Common myeloid progenitor, CD34-positive (primary cell): ENCODE results near the gene DNAJB13.

Experiments used
- CTCF ChIA-PET: fragments of 350-600 bp; sonication (Branson Sonifier 250); formaldehyde crosslinking; loops from one replicate; lab custom pipeline; 2021; ENCODE audit warnings: antibody characterized with exemption; lab: Charles Lee
- POLR2A ChIA-PET: fragments of 350-600 bp; sonication (Branson Sonifier 250); formaldehyde crosslinking; loops from one replicate; lab custom pipeline; 2021; ENCODE audit warnings: antibody characterized with exemption; lab: Charles Lee
- DNase-seq, 3 donors: peaks; one replicate each; pipeline versions ENCODE4 v3.0.0 to v3.0.0-alpha.2; 2013
- H3K27ac ChIP-seq, 2 experiments: 1 replicate in 1 of 2; 2 replicates in 1 of 2; pipeline ENCODE4 v1.7.0; 2013; ENCODE audit warnings: inconsistent platforms in 2 of 2, low read length in 2 of 2, mild to moderate bottlenecking in 2 of 2, low read depth in 1 of 2, moderate library complexity in 1 of 2; ENCODE audit not compliant: severe bottlenecking in 2 of 2, insufficient read depth in 1 of 2, poor library complexity in 1 of 2
- H3K27me3 ChIP-seq, 5 experiments: replicated peaks in 2 of 5; 1 replicate in 3 of 5; 2 replicates in 2 of 5; pipeline versions ENCODE4 v1.6.1 to v1.7.0; 2013; ENCODE audit warnings: low read length in 4 of 5, mild to moderate bottlenecking in 2 of 5, moderate library complexity in 2 of 5, inconsistent platforms in 1 of 5; ENCODE audit not compliant: insufficient read depth in 5 of 5, control insufficient read depth in 4 of 5
- H3K36me3 ChIP-seq, 4 experiments: 1 replicate in 2 of 4; 2 replicates in 2 of 4; pipeline versions ENCODE4 v1.6.1 to v1.7.0; 2013; ENCODE audit warnings: low read length in 3 of 4, control low read depth in 1 of 4, mild to moderate bottlenecking in 1 of 4; ENCODE audit not compliant: control insufficient read depth in 4 of 4, insufficient read depth in 4 of 4
- H3K4me1 ChIP-seq, 4 experiments: 1 replicate in 3 of 4; 2 replicates in 1 of 4; pipeline versions ENCODE4 v1.6.1 to v1.7.1; 2013; ENCODE audit warnings: low read length in 3 of 4, mild to moderate bottlenecking in 3 of 4, control low read depth in 1 of 4, inconsistent platforms in 1 of 4, moderate library complexity in 1 of 4; ENCODE audit not compliant: control insufficient read depth in 4 of 4, insufficient read depth in 4 of 4; ENCODE audit errors: control extremely low read depth in 1 of 4
- H3K4me3 ChIP-seq, 7 experiments: 1 replicate in 4 of 7; 2 replicates in 3 of 7; pipeline versions ENCODE4 v1.5.1 to v1.7.0; 2013; ENCODE audit warnings: mild to moderate bottlenecking in 7 of 7, low read length in 6 of 7, moderate library complexity in 6 of 7, inconsistent platforms in 2 of 7, low read depth in 2 of 7, control low read depth in 1 of 7; ENCODE audit not compliant: insufficient read depth in 4 of 7, control insufficient read depth in 1 of 7; ENCODE audit errors: extremely low read depth in 1 of 7
- H3K9me3 ChIP-seq, 5 experiments: 1 replicate in 4 of 5; 2 replicates in 1 of 5; pipeline versions ENCODE4 v1.6.1 to v1.7.1; 2013; ENCODE audit warnings: low read length in 4 of 5, mild to moderate bottlenecking in 2 of 5, inconsistent platforms in 1 of 5, low read depth in 1 of 5, moderate library complexity in 1 of 5; ENCODE audit not compliant: control insufficient read depth in 4 of 5, insufficient read depth in 2 of 5; ENCODE audit errors: control extremely low read depth in 1 of 5
- WGBS: methylation state at CpG from one replicate; pipeline ENCODE4 v1.1.5; 2013; ENCODE audit not compliant: insufficient coverage; 5-methylcytosine and 5-hydroxymethylcytosine counted together

Gene DNAJB13

DNA sequence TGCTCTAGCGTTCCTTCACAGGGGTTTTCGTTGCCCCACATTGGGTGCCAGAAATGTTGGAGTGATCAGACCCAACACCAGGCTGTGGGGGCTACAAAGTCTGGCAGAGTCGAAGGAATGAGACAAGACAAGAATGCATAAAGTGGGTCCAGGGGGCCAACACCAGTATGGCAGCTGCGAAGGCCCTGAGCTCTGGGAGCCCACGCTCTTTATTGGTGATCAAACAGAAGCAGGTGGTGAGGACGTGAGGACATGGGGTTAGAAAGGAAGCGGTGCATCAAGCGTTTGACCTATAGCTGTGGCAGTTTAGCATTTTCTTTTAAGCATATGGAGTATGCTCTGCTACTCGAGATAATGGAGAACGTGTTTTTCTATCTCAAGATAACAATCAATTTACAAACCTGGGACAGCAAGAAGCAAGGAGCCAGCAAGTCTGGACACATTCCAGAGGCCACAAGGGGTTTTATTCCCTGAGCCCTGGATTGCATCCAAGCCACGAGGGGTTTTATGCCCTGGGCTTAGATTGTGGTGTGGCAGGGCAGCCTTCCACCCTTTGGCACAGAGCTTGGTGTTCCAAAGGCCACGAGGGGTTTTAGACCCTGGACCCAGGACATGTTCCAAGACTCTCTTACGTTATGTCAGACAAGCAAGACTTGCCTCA is 3.9 kb upstream of the DNAJB13 start:
- H3K27me3 ChIP-seq: no peaks in the 10 kb centered on the region
- DNase-seq: no peak
- H3K9me3 ChIP-seq: peaks cover 0 to 8% (median 2%) of the 10 kb centered on the region in 5 experiments
- peaks cover 0 to 5% (median 0%) of the 10 kb centered on the region in 4 experiments for H3K4me1 ChIP-seq
- POLR2A ChIA-PET: no interaction called here
- no peak overlapping the region for H3K4me3 ChIP-seq
- CTCF ChIA-PET: interaction anchor here (1.2 kb wide), 1 partner anchor 21 kb away, joined by 3 read pairs; no protein-coding TSS in a partner anchor
- H3K36me3 ChIP-seq: no peaks in the 10 kb centered on the region
- H3K27ac ChIP-seq: no peak overlapping the region
- WGBS: 54% methylated on average over 10 of the region's 13 CpGs

DNA sequence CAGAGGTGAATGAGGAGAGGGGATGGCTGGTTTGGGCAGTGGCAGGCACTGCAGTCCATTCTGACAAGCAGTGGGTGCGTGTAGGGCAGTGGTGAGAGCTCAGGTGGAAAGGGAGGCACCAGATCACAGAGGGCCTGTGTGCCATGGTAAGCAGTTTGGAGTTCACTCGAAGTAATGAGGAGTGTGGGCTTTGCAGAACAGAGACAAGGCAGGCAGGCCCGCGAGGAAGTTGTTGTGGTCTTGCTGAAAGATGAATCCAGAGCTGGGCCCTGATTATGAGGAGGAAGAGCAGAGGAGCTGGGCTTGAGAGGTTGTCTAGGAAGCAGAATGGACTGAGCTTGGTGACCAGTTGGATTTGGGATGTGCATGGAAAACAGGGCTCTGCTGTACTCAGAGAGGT is 1.6 kb upstream of the DNAJB13 start:
- ChIA-PET POLR2A (interaction anchor here (0.5 kb wide), 1 partner anchor 9 kb away, joined by 3 read pairs; no protein-coding TSS in a partner anchor), CTCF (interaction anchor here (0.8 kb wide), 1 partner anchor 11 kb away, joined by 3 read pairs; no protein-coding TSS in a partner anchor)
- no peaks in the 10 kb centered on the region for H3K36me3 ChIP-seq
- WGBS: 45% methylated on average over 4 of the region's 4 CpGs
- DNase-seq: no peak
- H3K4me3 ChIP-seq: no peak overlapping the region
- peaks cover 0 to 6% (median 2%) of the 10 kb centered on the region in 5 experiments for H3K9me3 ChIP-seq
- peaks cover 0 to 5% (median 0%) of the 10 kb centered on the region in 4 experiments for H3K4me1 ChIP-seq
- H3K27ac ChIP-seq: no peak overlapping the region
- no peaks in the 10 kb centered on the region for H3K27me3 ChIP-seq

DNA sequence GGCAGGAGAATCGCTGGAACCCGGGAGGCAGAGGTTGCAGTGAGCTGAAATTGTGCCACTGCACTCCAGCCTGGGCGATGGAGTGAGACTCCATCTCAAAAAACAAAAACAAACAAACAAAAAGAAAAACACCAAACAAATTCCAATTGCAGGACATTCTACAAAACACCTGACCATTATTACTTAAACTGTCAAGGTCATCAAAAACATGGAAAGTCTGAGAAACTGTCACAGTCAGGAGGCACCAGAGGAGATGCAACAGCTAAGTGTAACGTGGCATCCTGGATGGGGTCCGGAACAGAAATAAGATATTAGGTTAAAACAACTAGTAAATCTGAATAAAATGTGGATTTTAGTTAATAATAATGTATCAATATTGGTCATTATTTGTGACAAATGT is 914 bp upstream of the DNAJB13 start:
- no peak overlapping the region for H3K27ac ChIP-seq
- H3K9me3 ChIP-seq: peaks cover 0 to 6% (median 2%) of the 10 kb centered on the region in 5 experiments
- DNase-seq: no peak
- H3K27me3 ChIP-seq: no peaks in the 10 kb centered on the region
- ChIA-PET POLR2A (no interaction called here), CTCF (no interaction called here)
- no peak overlapping the region for H3K4me3 ChIP-seq
- no CpG with 5 or more reads among the region's 5 CpGs for WGBS
- no peaks in the 10 kb centered on the region for H3K36me3 ChIP-seq
- peaks cover 0 to 5% (median 0%) of the 10 kb centered on the region in 4 experiments for H3K4me1 ChIP-seq

GRCh38 chr11:73951797-73952196 is 971 bp downstream of the DNAJB13 start:
- 97% methylated on average over 5 of the region's 7 CpGs for WGBS
- ChIA-PET POLR2A (interaction anchor here (0.7 kb wide), 1 partner anchor 12 kb away, joined by 3 read pairs; no protein-coding TSS in a partner anchor), CTCF (interaction anchor here (1.7 kb wide), 1 partner anchor 9 kb away, joined by 4 read pairs; no protein-coding TSS in a partner anchor)
- no peak for DNase-seq
- Histone ChIP-seq H3K36me3 (no peaks in the 10 kb centered on the region), H3K27me3 (peaks cover 0 to 10% (median under 1%) of the 10 kb centered on the region in 5 experiments), H3K4me3 (no peak overlapping the region), H3K4me1 (peaks cover 0 to 5% (median 0%) of the 10 kb centered on the region in 4 experiments), H3K27ac (no peak overlapping the region), H3K9me3 (peaks cover 0 to 3% (median 0%) of the 10 kb centered on the region in 5 experiments)

- no peaks in the 10 kb centered on the region for H3K9me3 ChIP-seq
- H3K4me3 ChIP-seq: peak overlapping the region in 1 of 7 experiments; percentile 19
- no peaks in the 10 kb centered on the region for H3K36me3 ChIP-seq
- H3K4me1 ChIP-seq: no peaks in the 10 kb centered on the region
- DNase-seq: no peak
- peaks cover 0 to 22% (median 6%) of the 10 kb centered on the region in 5 experiments for H3K27me3 ChIP-seq
- CTCF ChIA-PET: interaction anchor here (0.7 to 1.6 kb wide), 4 partner anchors 9 to 397 kb away, joined by 3 read pairs; no protein-coding TSS in a partner anchor
- no peak overlapping the region for H3K27ac ChIP-seq
- POLR2A ChIA-PET: interaction anchor here (1.1 kb wide), 1 partner anchor 23 kb away, joined by 3 read pairs; no protein-coding TSS in a partner anchor
- 70% methylated on average over 15 of the region's 29 CpGs for WGBS
Observed at GRCh38 chr11:73956876-73957653, 6.2 kb downstream of the DNAJB13 start.

DNA sequence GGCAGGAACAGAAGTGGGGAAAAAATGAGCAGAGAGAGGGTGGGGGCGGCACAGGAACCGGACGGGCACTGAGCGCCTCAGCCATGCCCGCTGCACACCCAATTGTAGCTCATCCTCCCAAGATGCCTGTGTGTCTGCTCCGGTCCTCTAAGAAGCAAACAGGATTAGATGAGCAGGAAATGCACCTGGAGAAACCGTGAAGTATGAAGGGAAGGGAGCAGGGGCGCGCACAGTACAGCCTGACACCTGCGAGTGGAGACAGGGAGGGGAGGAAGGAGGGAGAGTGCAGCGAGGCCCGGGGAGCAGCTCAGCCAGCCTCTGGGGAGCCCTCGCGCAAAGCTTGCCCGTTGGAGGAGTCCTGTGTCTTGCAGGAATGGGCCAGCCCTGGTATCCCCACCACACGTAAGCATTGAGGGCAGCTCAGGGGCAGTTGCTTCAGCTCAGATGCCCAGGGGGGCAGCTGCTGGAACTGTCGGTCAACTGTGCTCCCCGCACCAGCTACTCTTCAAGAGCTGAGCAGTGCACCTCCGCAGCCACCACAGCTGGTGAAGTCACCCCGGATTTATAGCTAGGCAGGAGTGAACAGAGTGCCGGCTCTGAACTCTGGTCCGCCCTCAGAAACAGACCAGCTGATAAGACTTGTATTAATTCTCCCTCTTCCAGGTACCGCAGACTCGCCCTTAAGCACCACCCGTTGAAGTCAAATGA is 7.0 kb downstream of the DNAJB13 start:
- peak overlapping the region in 1 of 7 experiments; percentile 19 for H3K4me3 ChIP-seq
- H3K4me1 ChIP-seq: no peaks in the 10 kb centered on the region
- DNase-seq: no peak
- whole genome bisulfite sequencing: 85% methylated on average over 20 of the region's 25 CpGs
- no peaks in the 10 kb centered on the region for H3K36me3 ChIP-seq
- H3K27me3 ChIP-seq: peaks cover 0 to 22% (median 6%) of the 10 kb centered on the region in 5 experiments
- ChIA-PET CTCF (interaction anchor here (0.8 to 1.6 kb wide), 4 partner anchors 9 to 64 kb away, joined by 3 read pairs; no protein-coding TSS in a partner anchor), POLR2A (interaction anchor here (1.1 kb wide), 1 partner anchor 22 kb away, joined by 3 read pairs; no protein-coding TSS in a partner anchor)
- H3K9me3 ChIP-seq: no peaks in the 10 kb centered on the region
- no peak overlapping the region for H3K27ac ChIP-seq
